NCI-H1436 treated with DMSO at 0.1 percent for 48 hours (cell line): ENCODE data around the gene MCMBP.

Experiments
- DNase-seq: peaks from one replicate; lab custom pipeline; 2025; lab: John Stamatoyannopoulos, UW

MCMBP gene

DNA sequence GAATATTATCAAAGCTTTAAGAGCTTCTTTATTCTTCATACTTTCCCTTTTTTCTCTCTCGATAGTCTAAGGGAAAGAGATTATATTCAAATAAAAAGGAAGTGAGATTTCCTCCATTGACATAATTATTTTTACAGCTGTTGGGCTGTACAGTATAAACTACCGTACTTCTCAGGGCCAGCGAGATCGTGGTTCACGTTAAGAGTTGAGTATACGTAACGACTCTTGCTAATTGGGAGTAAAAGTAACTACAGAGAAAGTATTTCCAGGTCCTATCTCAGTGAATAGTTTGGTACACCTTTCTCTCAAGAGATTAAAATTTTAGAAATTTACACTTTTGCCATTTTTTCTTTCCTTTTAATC lies 89.0 kb downstream of the MCMBP start:
- no peak for DNase-seq

DNA sequence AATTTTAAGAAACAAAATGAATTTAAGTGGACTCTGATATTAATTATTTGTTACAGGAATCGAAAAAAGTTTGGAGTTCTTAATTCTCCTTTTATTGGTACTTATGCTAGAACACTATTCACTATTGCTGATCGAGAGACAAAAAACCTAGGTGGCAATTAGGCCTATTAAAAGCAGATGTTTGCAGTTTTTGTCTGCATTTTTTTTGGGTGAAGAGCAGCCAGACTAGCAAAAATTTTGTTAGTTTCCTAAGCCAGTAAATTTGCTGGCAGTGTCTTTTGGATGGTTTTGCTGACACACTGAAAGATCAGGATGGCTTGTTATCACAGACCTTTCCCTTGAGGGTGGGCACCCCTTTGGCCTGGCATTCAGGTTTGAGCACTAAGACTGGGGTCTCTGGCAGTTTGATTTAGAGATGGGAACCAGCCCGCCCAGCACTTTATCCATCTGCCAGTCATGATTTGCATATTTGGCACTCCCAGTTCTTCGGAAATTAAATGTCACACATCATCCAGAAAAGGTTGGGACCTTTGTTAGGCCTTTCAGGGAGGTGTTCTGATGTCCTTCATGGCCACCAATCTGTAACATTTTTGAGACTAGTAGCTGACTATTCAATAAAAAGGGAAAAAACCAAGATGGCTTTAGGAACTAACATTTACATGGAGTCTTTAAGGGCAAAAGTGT lies 89.5 kb downstream of the MCMBP start:
- DNase-seq = no peak

DNA sequence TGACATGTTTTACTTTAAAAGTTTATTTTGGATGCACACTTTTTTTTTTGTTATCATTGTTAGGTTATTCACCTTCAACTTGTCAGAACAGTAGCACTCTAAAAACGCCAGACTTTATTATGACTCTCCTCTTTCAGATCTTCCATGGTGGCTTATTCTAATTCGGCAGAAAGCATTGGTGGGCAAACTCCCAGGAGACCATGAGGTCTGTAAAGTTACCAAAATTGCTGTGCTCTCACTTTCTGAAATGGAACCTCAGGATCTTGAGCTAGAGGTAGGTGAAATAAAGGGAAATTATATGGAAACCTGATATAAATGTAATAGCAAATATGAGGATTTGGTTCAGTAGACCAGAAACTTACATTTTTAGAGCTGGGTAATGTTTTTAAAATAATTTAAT lies 91.1 kb downstream of the MCMBP start:
- no peak for DNase-seq

DNA sequence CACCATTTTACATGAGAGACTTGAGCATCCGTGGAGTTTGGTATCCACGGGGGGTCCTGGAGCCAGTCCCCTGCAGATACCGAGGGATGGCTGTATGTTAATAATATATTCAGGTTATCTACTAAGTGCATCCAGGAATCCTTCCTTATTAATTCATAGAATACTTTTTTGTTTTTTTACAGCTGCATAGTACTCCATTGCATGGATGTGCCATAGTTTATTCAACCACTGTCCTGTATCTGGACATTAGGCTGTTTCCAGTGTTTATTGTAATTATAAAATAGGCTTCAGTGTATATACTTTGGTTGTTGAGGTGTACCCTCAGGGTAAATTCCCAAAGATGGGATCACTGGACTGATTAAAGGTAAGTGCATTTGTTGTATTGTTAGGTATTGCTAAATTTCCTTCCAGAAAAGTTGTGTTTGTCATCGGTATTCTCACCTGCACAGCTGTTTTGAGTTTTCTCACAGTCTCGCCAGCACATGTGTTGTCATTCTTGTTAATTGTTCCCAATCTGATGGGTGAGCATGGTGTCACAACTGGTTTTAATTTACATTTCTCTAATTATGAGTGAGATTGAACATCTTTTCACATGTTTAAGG lies 91.7 kb downstream of the MCMBP start:
- DNase-seq = no peak
